ENCODE results near the gene ELL2.

The ELL2 gene

GRCh38 chr5:95956900-95957293, 4.8 kb downstream of the ELL2 start:
- H3K4me1 Mint-ChIP-seq: peaks cover 45% of the 10 kb centered on the region
- peaks cover 13% of the 10 kb centered on the region for H3K36me3 Mint-ChIP-seq
- H3K4me3 Mint-ChIP-seq: no peak overlapping the region
- no peak for ATAC-seq (ENCODE audit: low read depth)
- H3K27ac Mint-ChIP-seq: no peak overlapping the region
- no peaks in the 10 kb centered on the region for H3K27me3 Mint-ChIP-seq
- H3K9me3 Mint-ChIP-seq: peaks cover under 1% of the 10 kb centered on the region
- DNase-seq (ENCODE audit: low spot score in 2 of 2): no peak

- Mint-ChIP-seq H3K27ac (no peak overlapping the region), H3K36me3 (peaks cover 18% of the 10 kb centered on the region), H3K4me3 (no peak overlapping the region), H3K9me3 (peaks cover 2% of the 10 kb centered on the region), H3K27me3 (no peaks in the 10 kb centered on the region), H3K4me1 (peaks cover 49% of the 10 kb centered on the region)
- DNase-seq (ENCODE audit: low spot score in 2 of 2) (no peak), ATAC-seq (ENCODE audit: low read depth) (no peak)
Measured at GRCh38 chr5:95956021-95956899, 5.4 kb downstream of the ELL2 start.

- H3K4me3 Mint-ChIP-seq: no peak overlapping the region
- peaks cover 18% of the 10 kb centered on the region for H3K36me3 Mint-ChIP-seq
- ATAC-seq (ENCODE audit: low read depth) (no peak), DNase-seq (ENCODE audit: low spot score in 2 of 2) (no peak)
- H3K27ac Mint-ChIP-seq: no peak overlapping the region
- H3K9me3 Mint-ChIP-seq: peaks cover 2% of the 10 kb centered on the region
- H3K4me1 Mint-ChIP-seq: peaks cover 36% of the 10 kb centered on the region
- no peaks in the 10 kb centered on the region for H3K27me3 Mint-ChIP-seq
Measured at GRCh38 chr5:95954716-95955115, 6.9 kb downstream of the ELL2 start.

GRCh38 chr5:95953021-95953702, 8.5 kb downstream of the ELL2 start:
- Mint-ChIP-seq H3K4me3 (no peak overlapping the region), H3K27ac (no peak overlapping the region), H3K4me1 (peaks cover 25% of the 10 kb centered on the region), H3K9me3 (peaks cover 2% of the 10 kb centered on the region), H3K27me3 (no peaks in the 10 kb centered on the region), H3K36me3 (peaks cover 16% of the 10 kb centered on the region)
- DNase-seq (ENCODE audit: low spot score in 2 of 2) (no peak), ATAC-seq (ENCODE audit: low read depth) (no peak)

- Mint-ChIP-seq H3K4me3 (no peak overlapping the region), H3K27ac (no peak overlapping the region), H3K27me3 (no peaks in the 10 kb centered on the region), H3K9me3 (peaks cover 2% of the 10 kb centered on the region), H3K4me1 (peaks cover 22% of the 10 kb centered on the region), H3K36me3 (peaks cover 16% of the 10 kb centered on the region)
- ATAC-seq (ENCODE audit: low read depth) (no peak), DNase-seq (ENCODE audit: low spot score in 2 of 2) (no peak)
Measured at GRCh38 chr5:95951916-95952315, 9.7 kb downstream of the ELL2 start.

- peaks cover 2% of the 10 kb centered on the region for H3K9me3 Mint-ChIP-seq
- ATAC-seq (ENCODE audit: low read depth): no peak
- H3K27me3 Mint-ChIP-seq: no peaks in the 10 kb centered on the region
- H3K4me3 Mint-ChIP-seq: no peak overlapping the region
- DNase-seq (ENCODE audit: low spot score in 2 of 2): no peak
- H3K4me1 Mint-ChIP-seq: peaks cover 30% of the 10 kb centered on the region
- H3K36me3 Mint-ChIP-seq: peaks cover 22% of the 10 kb centered on the region
- no peak overlapping the region for H3K27ac Mint-ChIP-seq
Measured at GRCh38 chr5:95949810-95950209, 11.8 kb downstream of the ELL2 start.

- Mint-ChIP-seq H3K27ac (no peak overlapping the region), H3K4me3 (no peak overlapping the region), H3K9me3 (peaks cover 2% of the 10 kb centered on the region), H3K36me3 (peaks cover 20% of the 10 kb centered on the region), H3K27me3 (no peaks in the 10 kb centered on the region), H3K4me1 (peaks cover 27% of the 10 kb centered on the region)
- ATAC-seq (ENCODE audit: low read depth) (no peak), DNase-seq (ENCODE audit: low spot score in 2 of 2) (no peak)
Measured at GRCh38 chr5:95948631-95949030, 13.0 kb downstream of the ELL2 start.

- Mint-ChIP-seq H3K9me3 (no peaks in the 10 kb centered on the region), H3K4me3 (no peak overlapping the region), H3K27me3 (no peaks in the 10 kb centered on the region), H3K4me1 (peaks cover 17% of the 10 kb centered on the region), H3K36me3 (peaks cover 10% of the 10 kb centered on the region), H3K27ac (no peak overlapping the region)
- DNase-seq (ENCODE audit: low spot score in 2 of 2) (no peak), ATAC-seq (ENCODE audit: low read depth) (no peak)
Measured at GRCh38 chr5:95946451-95946850, 15.2 kb downstream of the ELL2 start.

- H3K36me3 Mint-ChIP-seq: peaks cover 8% of the 10 kb centered on the region
- ATAC-seq (ENCODE audit: low read depth) (no peak), DNase-seq (ENCODE audit: low spot score in 2 of 2) (no peak)
- peaks cover 17% of the 10 kb centered on the region for H3K4me1 Mint-ChIP-seq
- H3K27me3 Mint-ChIP-seq: no peaks in the 10 kb centered on the region
- no peaks in the 10 kb centered on the region for H3K9me3 Mint-ChIP-seq
- no peak overlapping the region for H3K27ac Mint-ChIP-seq
- no peak overlapping the region for H3K4me3 Mint-ChIP-seq
Measured at GRCh38 chr5:95942968-95943367, 18.7 kb downstream of the ELL2 start.

GRCh38 chr5:95942414-95942813, 19.2 kb downstream of the ELL2 start:
- ATAC-seq (ENCODE audit: low read depth): no peak
- H3K36me3 Mint-ChIP-seq: peaks cover 8% of the 10 kb centered on the region
- DNase-seq (ENCODE audit: low spot score in 2 of 2): no peak
- H3K9me3 Mint-ChIP-seq: no peaks in the 10 kb centered on the region
- peaks cover 17% of the 10 kb centered on the region for H3K4me1 Mint-ChIP-seq
- H3K4me3 Mint-ChIP-seq: no peak overlapping the region
- H3K27ac Mint-ChIP-seq: no peak overlapping the region
- H3K27me3 Mint-ChIP-seq: no peaks in the 10 kb centered on the region

- Mint-ChIP-seq H3K36me3 (peaks cover 8% of the 10 kb centered on the region), H3K9me3 (no peaks in the 10 kb centered on the region), H3K27me3 (no peaks in the 10 kb centered on the region), H3K4me3 (no peak overlapping the region), H3K4me1 (peaks cover 17% of the 10 kb centered on the region), H3K27ac (no peak overlapping the region)
- DNase-seq (ENCODE audit: low spot score in 2 of 2): no peak
- ATAC-seq (ENCODE audit: low read depth): no peak
Measured at GRCh38 chr5:95941756-95942155, 19.9 kb downstream of the ELL2 start.

GRCh38 chr5:95940758-95941682, 20.6 kb downstream of the ELL2 start:
- Mint-ChIP-seq H3K4me3 (no peak overlapping the region), H3K4me1 (peaks cover 11% of the 10 kb centered on the region), H3K36me3 (peaks cover 8% of the 10 kb centered on the region), H3K9me3 (no peaks in the 10 kb centered on the region), H3K27me3 (no peaks in the 10 kb centered on the region), H3K27ac (no peak overlapping the region)
- DNase-seq (ENCODE audit: low spot score in 2 of 2): no peak
- ATAC-seq (ENCODE audit: low read depth): no peak

- Mint-ChIP-seq H3K4me3 (no peak overlapping the region), H3K36me3 (peaks cover 8% of the 10 kb centered on the region)
- DNase-seq (ENCODE audit: low spot score in 2 of 2): no peak
Measured at GRCh38 chr5:95939465-95939864, 22.2 kb downstream of the ELL2 start.

GRCh38 chr5:95938766-95939165, 22.9 kb downstream of the ELL2 start:
- Mint-ChIP-seq H3K9me3 (no peaks in the 10 kb centered on the region), H3K36me3 (peaks cover 8% of the 10 kb centered on the region), H3K4me1 (peaks cover 3% of the 10 kb centered on the region), H3K27ac (no peak overlapping the region), H3K27me3 (no peaks in the 10 kb centered on the region), H3K4me3 (no peak overlapping the region)
- DNase-seq (ENCODE audit: low spot score in 2 of 2) (no peak), ATAC-seq (ENCODE audit: low read depth) (no peak)

More at GRCh38 chr5:95939465-95939864, 22.2 kb downstream of the ELL2 start:
- Mint-ChIP-seq H3K9me3 (no peaks in the 10 kb centered on the region), H3K27me3 (no peaks in the 10 kb centered on the region), H3K27ac (no peak overlapping the region), H3K4me1 (peaks cover 3% of the 10 kb centered on the region)
- ATAC-seq (ENCODE audit: low read depth): no peak

Data from memory B cell (primary cell).